Measurements from ENCODE around the gene ATP7B.

Gene ATP7B

GRCh38 chr13:51950722-51951121 is 60.5 kb downstream of the ATP7B start:
- DNase-seq (ENCODE audit: low read depth): no peak

- no peak for DNase-seq (ENCODE audit: low read depth)
Observed at GRCh38 chr13:51946163-51946669, 65.0 kb downstream of the ATP7B start.

DNA sequence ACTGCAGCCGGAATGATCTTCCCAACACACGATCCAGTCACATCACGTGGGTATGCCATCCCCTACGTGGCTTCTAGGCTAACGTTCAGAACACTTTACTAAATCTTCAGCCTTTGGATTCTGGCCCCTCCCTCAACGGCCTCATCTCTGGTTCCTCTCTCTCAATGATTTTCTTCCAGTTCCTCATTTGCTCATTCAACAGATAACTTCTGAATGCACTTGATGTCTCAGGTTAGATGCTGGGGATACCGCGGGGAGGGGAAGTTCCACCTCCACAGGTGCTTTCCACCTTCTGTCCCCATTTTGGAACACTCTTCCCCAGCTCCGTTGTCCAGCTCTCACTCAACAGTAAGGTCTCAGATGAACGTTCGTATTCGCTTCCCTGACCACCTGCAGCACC is 66.1 kb downstream of the ATP7B start:
- DNase-seq (ENCODE audit: low read depth): no peak

GRCh38 chr13:51944428-51944827 is 66.8 kb downstream of the ATP7B start:
- DNase-seq (ENCODE audit: low read depth): no peak

DNA sequence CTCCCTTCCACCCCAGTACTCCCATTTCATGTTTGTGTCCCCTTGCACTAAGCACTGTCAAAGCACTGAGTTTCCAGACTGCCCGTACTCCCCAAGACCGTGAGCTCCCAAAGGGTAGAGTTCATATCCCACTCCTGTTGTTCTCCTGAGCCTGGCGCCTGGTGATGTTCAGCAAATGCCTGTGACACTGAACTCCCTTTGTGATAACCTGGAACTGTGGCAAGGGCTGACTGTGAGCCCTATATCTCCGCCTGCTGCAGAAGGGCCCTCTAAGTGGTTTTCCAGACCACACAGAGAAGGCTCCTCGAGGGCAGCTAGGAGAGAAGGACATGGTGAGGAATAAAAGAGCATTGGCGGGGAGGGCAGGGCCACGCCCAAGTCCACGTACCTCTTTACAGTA is 67.5 kb downstream of the ATP7B start:
- DNase-seq (ENCODE audit: low read depth): no peak

- DNase-seq (ENCODE audit: low read depth): no peak
Observed at GRCh38 chr13:51942189-51942588, 69.1 kb downstream of the ATP7B start.

DNA sequence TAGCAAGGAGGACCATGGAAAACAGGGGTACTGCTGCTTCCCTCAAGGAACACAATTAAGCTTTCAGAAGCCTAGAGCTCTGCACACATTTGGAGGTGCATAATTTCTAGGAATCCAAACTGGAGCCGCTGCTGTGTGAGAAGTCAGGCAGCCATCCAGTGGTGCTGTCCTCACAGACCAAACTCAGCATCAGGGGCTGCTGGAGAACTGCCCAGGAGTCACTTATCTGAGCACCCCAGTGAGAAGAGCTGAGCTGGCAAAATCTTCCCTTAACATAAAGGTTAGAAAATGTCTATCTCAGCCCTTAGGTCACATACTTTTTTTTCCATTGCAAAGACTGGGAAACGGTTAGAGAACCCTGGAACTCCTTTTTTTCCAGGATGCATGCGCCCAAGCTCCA is 72.8 kb downstream of the ATP7B start:
- no peak for DNase-seq (ENCODE audit: low read depth)

DNA sequence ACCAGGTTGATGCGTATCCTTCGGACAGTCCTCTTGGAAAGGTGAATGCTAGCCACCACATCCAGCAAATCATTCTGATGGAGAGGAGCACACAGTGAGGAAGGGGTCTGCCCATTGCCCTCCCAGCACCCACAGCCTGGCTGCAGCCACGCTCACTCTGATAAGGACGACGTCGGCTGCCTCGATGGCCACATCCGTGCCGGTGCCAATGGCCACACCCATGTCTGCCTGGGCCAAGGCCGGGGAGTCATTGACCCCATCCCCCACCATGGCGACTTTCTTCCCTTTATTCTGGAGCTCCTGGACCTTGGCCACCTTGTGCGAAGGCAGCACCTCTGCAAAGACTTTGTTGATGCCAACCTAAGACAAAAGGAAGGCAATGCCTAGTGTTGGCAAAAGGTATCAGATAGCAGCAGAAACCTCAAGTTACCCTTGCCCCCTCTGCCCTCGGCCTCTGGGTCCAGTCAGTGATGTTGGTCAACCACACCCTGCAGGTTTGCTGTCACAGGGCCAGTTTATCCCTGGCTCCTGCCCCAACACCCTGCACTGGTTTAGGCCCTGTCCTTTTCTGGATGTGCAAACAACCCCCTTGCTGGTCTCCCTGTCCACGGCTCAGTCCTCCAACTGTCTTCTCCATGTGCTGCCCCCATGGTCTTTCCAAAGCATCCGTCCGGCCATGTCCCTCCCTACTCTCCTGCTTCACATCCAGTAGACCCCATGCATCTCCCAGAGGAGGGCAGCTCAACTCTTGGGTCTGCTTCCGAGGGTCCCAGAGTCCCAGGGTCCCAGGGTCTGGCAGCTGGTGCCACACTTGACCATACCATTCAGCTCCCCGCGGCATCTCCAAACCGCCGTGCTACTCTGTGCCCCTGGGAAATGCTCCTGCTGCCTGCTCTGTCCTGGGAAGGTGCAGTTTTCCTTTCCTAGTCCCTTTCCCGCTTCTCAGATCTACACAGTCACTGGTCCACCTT is 73.6 kb downstream of the ATP7B start:
- DNase-seq (ENCODE audit: low read depth): no peak

GRCh38 chr13:51935326-51936171 is 75.7 kb downstream of the ATP7B start:
- no peak for DNase-seq (ENCODE audit: low read depth)

- no peak for DNase-seq (ENCODE audit: low read depth)
Observed at GRCh38 chr13:51934461-51935087, 76.7 kb downstream of the ATP7B start.

GRCh38 chr13:51933466-51934058 is 77.7 kb downstream of the ATP7B start:
- no peak for DNase-seq (ENCODE audit: low read depth)

GRCh38 chr13:51932231-51932630 is 79.0 kb downstream of the ATP7B start:
- DNase-seq (ENCODE audit: low read depth): no peak

GRCh38 chr13:51931606-51932005 is 79.6 kb downstream of the ATP7B start:
- no peak for DNase-seq (ENCODE audit: low read depth)

DNA sequence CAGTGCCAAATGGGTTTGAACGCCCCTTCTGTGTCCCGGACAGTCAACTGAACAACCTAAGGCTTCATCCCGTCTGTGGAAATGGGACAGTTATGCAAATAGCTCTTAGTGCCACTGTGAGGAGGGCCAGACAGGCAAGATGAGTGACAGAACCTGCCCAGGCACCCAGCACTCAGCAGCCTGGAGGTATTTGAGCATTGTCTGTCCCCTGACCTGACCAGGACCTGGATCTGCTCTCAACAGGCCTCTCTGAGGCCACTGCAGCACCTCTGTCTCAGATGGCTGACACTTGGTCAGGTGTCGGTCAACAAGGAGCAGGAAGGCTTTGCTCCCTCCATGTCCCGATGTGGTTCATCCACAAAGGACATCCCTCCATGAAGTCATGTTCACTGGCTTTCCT is 81.6 kb downstream of the ATP7B start:
- DNase-seq (ENCODE audit: low read depth): no peak

DNA sequence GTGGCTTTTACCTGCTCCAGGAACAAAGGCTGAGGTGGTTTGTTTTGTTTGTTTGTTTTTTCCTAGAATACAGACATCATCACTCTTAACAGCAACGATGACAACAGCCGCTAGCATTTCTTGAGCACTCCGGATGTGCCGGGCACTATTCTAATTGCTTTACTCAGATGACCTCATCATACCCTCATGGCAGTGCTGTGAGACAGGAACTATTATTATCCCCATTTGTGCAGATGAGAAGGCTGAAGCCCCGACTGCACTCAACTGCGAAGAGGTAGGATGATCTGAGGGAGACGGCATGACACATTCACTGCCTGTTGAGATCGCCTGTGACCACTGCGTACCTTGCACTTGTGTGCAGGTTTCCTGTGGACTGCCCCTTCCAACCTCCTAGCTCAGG is 83.0 kb downstream of the ATP7B start:
- DNase-seq (ENCODE audit: low read depth): no peak

GRCh38 chr13:51927129-51927528 is 84.1 kb downstream of the ATP7B start:
- DNase-seq (ENCODE audit: low read depth): no peak

DNA sequence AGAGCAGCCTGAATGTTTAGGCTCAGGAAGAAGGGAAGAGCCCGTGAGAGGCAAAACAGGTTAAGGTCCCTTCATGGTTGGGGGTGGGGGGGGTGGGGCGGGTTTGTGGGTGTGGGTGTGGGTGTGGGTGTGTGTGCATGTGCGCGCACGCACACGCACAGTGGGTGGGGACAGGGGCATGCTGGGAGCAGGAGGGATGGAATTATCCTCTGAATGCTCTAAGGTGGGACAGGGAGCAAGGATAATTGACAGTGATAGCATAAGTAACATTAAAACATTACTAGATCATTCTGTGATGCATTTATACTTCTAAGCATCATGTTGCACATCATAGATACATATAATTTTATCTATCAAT is 84.7 kb downstream of the ATP7B start:
- no peak for DNase-seq (ENCODE audit: low read depth)

DNA sequence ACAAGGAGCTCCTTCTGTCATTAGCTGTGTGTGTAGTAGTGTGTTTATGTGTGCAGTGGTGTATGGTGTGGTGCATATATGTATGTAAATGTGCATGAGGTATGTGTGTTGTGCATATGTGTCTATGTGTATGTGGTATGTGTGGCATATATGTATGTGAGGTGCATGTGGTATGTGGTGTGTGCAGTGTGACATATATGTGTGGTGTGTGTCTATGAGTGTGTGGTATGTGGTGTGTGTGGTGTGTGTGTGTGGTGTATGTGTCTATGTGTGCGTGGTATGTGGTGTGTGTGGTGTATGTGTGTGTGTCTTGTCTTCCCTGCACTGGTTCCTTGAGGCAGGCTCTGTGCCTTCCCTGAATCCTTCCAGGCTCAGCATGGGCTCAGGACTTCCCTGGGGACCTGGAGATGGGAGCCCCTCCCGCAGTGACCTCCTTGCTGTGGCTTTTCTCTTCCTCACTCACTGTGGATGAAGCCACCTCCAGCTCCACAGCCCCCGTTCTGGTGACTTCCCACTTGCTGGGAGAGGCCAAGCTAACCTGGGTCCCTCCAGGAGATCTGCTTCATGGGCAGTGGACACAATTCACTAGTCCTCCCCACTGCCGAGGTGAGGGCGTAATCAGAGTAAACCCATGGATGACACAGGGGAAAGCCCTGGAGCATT is 85.3 kb downstream of the ATP7B start:
- no peak for DNase-seq (ENCODE audit: low read depth)

DNA sequence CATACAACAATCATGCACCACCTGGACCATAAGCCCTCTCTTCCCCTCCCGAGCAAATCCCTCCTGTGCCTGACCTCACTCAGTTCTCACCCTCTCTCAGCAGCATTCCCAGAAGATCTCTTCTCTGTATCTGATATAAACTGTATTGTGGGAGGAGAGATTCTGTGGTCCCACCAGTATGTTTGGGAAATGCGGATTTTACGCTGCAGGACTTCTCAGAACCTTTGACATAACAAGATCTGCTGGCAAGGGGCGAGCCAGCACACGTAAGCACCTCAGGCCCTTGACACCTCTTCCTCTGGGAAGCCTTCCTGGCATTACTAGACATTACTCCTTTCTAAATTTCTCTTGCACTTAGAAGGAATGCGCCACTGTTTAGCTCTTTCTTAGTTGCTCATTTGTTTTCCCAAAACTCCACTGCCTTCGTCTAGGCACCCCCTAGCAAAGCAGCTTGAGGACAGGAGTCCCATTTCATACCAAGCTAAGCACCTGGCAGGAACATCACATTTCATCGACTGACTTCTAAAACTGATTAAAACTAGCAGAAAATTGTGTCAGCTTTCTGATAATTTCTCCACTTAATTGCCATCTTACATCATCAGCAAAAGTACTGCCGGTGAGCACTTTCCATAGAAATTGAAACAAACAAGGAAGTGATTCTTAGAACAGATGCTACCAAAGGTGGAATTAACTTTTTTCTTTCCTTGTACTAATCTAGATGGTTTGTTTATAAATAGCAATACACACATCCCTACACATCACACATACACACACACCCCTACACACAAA is 86.3 kb downstream of the ATP7B start:
- no peak for DNase-seq (ENCODE audit: low read depth)

DNA sequence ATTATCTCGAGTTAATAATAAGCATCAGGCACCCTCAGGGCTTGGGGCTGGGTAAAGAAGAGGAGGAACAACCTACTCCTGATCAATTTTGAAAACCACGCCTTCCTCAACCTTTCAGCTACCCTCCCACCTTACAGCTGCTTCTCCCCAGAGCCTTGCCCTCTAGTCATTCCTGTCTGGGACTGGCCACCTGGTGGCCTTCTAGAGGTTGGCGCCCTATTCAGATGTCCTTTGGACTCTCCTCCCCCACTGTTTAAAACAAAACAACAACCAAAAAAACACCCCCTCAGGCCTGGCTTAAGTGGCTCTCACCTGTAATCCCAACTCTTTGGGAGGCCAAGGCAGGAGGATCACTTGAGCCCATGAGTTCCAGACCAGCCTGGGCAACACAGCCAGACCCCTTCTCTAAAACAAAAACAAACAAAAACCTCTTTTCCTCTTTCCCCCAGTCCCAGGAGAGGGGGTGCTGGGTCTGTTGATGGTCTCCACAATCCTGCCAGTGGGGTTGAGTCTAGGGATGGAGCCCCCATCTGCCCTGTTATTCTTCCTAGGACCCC is 87.2 kb downstream of the ATP7B start:
- DNase-seq (ENCODE audit: low read depth): no peak
